ENCODE data around the gene MRGPRD.

- TF ChIP-seq CTCF (IDR thresholded peaks at IDR 0.05; ENCODE audit: borderline replicate concordance, extremely low read depth, low read length, poor library complexity, severe bottlenecking) (no peak), EZH2 (IDR thresholded peaks at IDR 0.05; ENCODE audit: borderline replicate concordance, low read depth, low read length, severe bottlenecking) (no peak)
These were observed 46.5 kb downstream of the MRGPRD start for GRCh38 chr11:68934321-68934645.
